ENCODE measurements around the gene LAMC2.

GRCh38 chr1:183212870-183213269 lies 26.8 kb downstream of the LAMC2 start:
- TF ChIP-seq CTCF (conservative IDR thresholded peaks at IDR 0.05 in 1 of 2, IDR thresholded peaks at IDR 0.05 in 1 of 2; ENCODE audit: low read depth in 1 of 2, low read length in 2 of 2) (no peak), EZH2 (IDR thresholded peaks at IDR 0.05; ENCODE audit: low read length, missing control alignments) (no peak)
